KMS-11 (cell line): ENCODE measurements around the gene RASSF4.

Source experiments
- H2AFZ ChIP-seq: fragments of 200-600 bp; sonication (generic); 2 replicates; pipeline ENCODE4 v1.6.1; 2016; ENCODE audit warnings: antibody characterized with exemption, mixed run types, low read depth
- H3K27ac ChIP-seq: fragments of 200-600 bp; sonication (generic); 2 replicates; pipeline ENCODE4 v1.6.1; 2016; ENCODE audit warnings: mild to moderate bottlenecking, mixed run types
- H3K27me3 ChIP-seq: fragments of 200-600 bp; sonication (generic); 2 replicates; pipeline ENCODE4 v1.6.1; 2017; ENCODE audit warnings: mild to moderate bottlenecking, low read depth, mixed run types, moderate library complexity; ENCODE audit not compliant: insufficient read depth
- H3K36me3 ChIP-seq: fragments of 200-600 bp; sonication (generic); 2 replicates; pipeline ENCODE4 v1.6.1; 2017; ENCODE audit warnings: mild to moderate bottlenecking, mixed run types; ENCODE audit not compliant: insufficient read depth
- H3K4me1 ChIP-seq: fragments of 200-600 bp; sonication (generic); 2 replicates; pipeline ENCODE4 v1.6.1; 2016; ENCODE audit warnings: mild to moderate bottlenecking, low read depth, mixed run types; ENCODE audit not compliant: poor library complexity, severe bottlenecking
- H3K4me2 ChIP-seq: fragments of 200-600 bp; sonication (generic); 2 replicates; pipeline ENCODE4 v1.7.0; 2016; ENCODE audit warnings: mild to moderate bottlenecking, mixed run types
- H3K4me3 ChIP-seq: fragments of 200-600 bp; sonication (generic); IDR thresholded peaks from 2 replicates; pipeline ENCODE4 v1.6.1; 2017; ENCODE audit warnings: low read depth, low read length, mixed read lengths; ENCODE audit not compliant: insufficient read depth
- H3K79me2 ChIP-seq: fragments of 200-600 bp; sonication (generic); 2 replicates; pipeline ENCODE4 v1.6.1; 2016; ENCODE audit warnings: low read depth, mixed run types; ENCODE audit not compliant: insufficient read depth
- H3K9ac ChIP-seq: fragments of 200-600 bp; sonication (generic); 2 replicates; pipeline ENCODE4 v1.6.1; 2016; ENCODE audit warnings: mild to moderate bottlenecking, mixed run types
- H4K20me1 ChIP-seq: fragments of 200-600 bp; sonication (generic); 2 replicates; pipeline ENCODE4 v1.6.1; 2016; ENCODE audit warnings: mild to moderate bottlenecking, mixed run types; ENCODE audit not compliant: insufficient read depth
- TF ChIP-seq, protein P1 (sequence below): fragments of 200-600 bp; sonication (generic); conservative IDR thresholded peaks from 2 replicates; pipeline ENCODE4 v1.6.1; 2017; ENCODE audit warnings: low read depth, mild to moderate bottlenecking, antibody characterized with exemption, low read length, moderate library complexity, mixed read lengths

The RASSF4 gene

DNA sequence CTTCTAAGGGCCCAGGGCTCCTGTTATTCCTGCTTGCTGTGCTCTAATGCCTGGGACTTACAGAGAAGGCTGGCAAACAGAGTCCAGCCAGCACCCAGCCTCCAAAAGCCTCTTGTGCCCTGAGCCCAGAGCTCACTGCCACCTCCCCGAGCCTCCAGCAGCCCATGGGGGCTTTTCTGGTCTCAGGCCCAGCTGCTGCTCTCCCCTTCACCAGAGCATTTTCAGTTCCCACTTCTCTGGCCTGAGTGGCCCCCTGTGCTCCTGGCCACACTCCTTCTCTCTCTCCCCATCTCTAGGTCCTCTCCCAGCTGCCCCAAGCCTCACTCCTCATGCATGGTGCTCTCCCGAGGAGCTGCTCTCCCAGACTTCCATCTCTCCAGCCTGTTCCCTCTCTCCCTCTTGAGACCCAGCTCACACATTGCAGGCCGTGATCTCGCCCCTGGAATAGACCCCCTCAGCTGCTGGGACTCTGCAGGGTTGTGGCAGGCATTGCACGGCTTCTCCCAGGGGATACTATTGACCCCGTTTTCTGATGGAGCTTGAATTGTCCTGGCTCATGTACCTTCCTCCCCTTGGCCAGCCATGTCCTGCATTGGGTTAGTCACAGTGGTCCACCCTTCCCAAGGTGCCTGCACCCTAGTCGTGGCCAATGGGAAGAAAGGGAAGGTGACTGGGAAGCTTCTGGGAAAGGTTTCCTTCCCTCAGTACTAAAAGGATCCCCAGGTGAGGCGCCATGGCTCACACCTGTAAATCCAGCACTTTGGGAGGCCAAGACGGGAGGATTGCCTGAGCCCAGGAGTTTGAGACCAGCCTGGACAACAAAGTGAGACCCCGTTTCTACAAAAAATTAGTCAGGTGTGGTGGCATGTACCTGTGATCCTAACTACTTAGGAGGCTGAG is 9.0 kb upstream of the RASSF4 start:
- Histone ChIP-seq H3K4me1 (no peaks in the 10 kb centered on the region), H3K4me3 (no peak overlapping the region), H3K4me2 (no peak overlapping the region), H2AFZ (no peak overlapping the region), H3K27ac (no peak overlapping the region), H3K36me3 (no peaks in the 10 kb centered on the region), H4K20me1 (no peaks in the 10 kb centered on the region), H3K79me2 (no peaks in the 10 kb centered on the region), H3K9ac (no peak overlapping the region), H3K27me3 (no peaks in the 10 kb centered on the region)
- TF ChIP-seq, protein P1, sequence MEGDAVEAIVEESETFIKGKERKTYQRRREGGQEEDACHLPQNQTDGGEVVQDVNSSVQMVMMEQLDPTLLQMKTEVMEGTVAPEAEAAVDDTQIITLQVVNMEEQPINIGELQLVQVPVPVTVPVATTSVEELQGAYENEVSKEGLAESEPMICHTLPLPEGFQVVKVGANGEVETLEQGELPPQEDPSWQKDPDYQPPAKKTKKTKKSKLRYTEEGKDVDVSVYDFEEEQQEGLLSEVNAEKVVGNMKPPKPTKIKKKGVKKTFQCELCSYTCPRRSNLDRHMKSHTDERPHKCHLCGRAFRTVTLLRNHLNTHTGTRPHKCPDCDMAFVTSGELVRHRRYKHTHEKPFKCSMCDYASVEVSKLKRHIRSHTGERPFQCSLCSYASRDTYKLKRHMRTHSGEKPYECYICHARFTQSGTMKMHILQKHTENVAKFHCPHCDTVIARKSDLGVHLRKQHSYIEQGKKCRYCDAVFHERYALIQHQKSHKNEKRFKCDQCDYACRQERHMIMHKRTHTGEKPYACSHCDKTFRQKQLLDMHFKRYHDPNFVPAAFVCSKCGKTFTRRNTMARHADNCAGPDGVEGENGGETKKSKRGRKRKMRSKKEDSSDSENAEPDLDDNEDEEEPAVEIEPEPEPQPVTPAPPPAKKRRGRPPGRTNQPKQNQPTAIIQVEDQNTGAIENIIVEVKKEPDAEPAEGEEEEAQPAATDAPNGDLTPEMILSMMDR, result no peak

DNA sequence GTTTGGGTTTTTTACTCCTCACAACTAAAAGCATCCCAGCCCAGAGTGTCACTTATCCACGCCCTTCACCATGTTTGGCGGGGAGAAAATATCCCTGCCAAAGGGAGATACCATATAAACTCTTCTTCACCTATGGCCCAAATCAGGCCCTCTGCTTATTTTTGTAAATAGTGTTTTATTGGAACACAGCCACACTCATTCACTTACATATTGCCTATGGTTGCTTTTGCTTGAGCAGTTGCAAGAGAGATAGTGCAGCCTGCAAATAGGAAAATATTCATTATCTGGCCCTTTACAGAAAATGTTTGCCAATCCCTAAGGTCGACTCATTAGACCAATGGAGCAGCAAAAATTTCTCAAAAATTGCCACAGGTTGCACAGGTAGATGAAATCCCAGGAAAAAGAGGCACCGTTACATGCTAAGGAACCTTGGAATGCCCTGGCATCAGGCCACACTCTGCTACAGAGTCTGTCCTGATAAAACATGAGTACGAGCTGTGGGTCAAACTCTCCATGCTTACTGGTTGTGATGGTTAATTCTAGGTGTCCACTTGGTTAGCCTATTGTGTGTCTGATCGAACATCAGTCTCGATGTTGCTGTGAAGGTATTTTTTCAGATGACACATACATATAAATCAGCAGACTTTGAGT is 7.9 kb upstream of the RASSF4 start:
- Histone ChIP-seq H3K27ac (no peak overlapping the region), H3K4me2 (no peak overlapping the region), H3K4me1 (no peaks in the 10 kb centered on the region), H3K27me3 (no peaks in the 10 kb centered on the region), H3K9ac (no peak overlapping the region), H3K4me3 (no peak overlapping the region), H2AFZ (no peak overlapping the region), H3K79me2 (no peaks in the 10 kb centered on the region), H4K20me1 (no peaks in the 10 kb centered on the region), H3K36me3 (no peaks in the 10 kb centered on the region)
- TF ChIP-seq, protein P1, result no peak

DNA sequence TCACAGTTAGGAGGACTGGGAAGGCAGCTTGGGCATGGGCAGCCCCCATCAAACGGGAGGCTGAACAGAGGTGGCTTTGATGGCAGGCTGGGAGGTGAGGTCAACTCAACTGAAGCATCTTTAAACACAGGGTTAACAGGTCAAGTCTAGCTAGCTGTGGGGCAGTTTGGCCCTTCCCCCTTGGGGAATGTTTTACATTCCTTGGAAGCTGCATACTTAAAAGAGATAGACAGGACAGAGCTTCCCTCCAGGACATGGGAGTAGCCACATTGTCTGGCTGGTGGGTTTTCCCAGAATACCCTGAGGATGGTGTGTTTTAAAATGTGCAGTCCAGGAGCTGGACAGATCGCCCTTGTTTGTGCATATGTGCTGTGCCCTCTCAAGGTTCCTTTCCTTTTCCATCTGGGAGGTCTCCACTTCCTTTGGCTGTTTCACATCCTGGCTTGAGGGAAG is 6.8 kb upstream of the RASSF4 start:
- no peaks in the 10 kb centered on the region for H4K20me1 ChIP-seq
- TF ChIP-seq, protein P1, result no peak
- H3K4me1 ChIP-seq, result peaks cover 5% of the 10 kb centered on the region
- H3K27ac ChIP-seq, result no peak overlapping the region
- H3K4me3 ChIP-seq, result no peak overlapping the region
- no peak overlapping the region for H3K4me2 ChIP-seq
- H3K79me2 ChIP-seq, result peaks cover 8% of the 10 kb centered on the region; the same call in 1 of the 2 replicates
- H3K27me3 ChIP-seq, result no peaks in the 10 kb centered on the region
- H3K36me3 ChIP-seq, result no peaks in the 10 kb centered on the region
- no peak overlapping the region for H3K9ac ChIP-seq
- no peak overlapping the region for H2AFZ ChIP-seq

DNA sequence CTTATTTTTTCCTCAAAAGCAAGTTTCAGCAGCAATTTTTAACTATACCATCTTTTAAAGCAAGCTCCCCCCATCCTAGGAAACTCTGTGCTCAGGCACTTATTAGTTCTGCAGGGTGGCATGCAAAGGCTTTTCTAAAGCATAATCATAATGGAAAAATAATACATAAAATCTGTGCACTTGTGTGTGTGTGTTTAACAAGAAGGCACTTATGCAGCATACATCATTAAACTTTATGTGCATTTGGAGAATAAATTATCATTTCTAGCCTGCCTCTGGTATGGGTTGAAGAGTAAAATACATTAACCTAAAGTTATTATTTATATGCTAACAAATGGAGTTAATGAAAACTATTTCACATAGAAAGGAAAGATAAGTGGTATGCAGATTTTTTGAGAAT is 5.6 kb upstream of the RASSF4 start:
- H3K4me1 ChIP-seq, result peaks cover 13% of the 10 kb centered on the region
- H3K4me2 ChIP-seq, result no peak overlapping the region
- no peaks in the 10 kb centered on the region for H3K36me3 ChIP-seq
- H3K27me3 ChIP-seq, result no peaks in the 10 kb centered on the region
- H3K79me2 ChIP-seq, result peaks cover 20% of the 10 kb centered on the region; the same call in 1 of the 2 replicates
- H3K27ac ChIP-seq, result no peak overlapping the region
- no peak overlapping the region for H3K4me3 ChIP-seq
- H4K20me1 ChIP-seq, result no peaks in the 10 kb centered on the region
- TF ChIP-seq, protein P1, result no peak
- no peak overlapping the region for H2AFZ ChIP-seq
- H3K9ac ChIP-seq, result no peak overlapping the region
